HEK293 (cell line): ENCODE results near the gene ELF3.

Experiments
- CTCF ChIA-PET: fragments of 350-600 bp; formaldehyde crosslinking; extraction: SDS; loops from one replicate; lab custom pipeline; 2021; ENCODE audit warnings: antibody characterized with exemption; lab: Yijun Ruan, JAX
- POLR2A ChIA-PET: fragments of 300-600 bp; formaldehyde crosslinking; extraction: SDS; loops from one replicate; lab custom pipeline; 2020; ENCODE audit warnings: antibody characterized with exemption, inconsistent platforms; lab: Yijun Ruan, JAX
- H3K27ac ChIP-seq: fragments of 200-500 bp; sonication (Bioruptor generic); 2 replicates; pipeline ENCODE4 v1.5.1; 2014; ENCODE audit warnings: low read depth, low read length, control low read depth, inconsistent platforms; ENCODE audit errors: extremely low read depth
- H3K36me3 ChIP-seq, 2 experiments: fragments of 200-500 bp in 1 of 2; sonication (Bioruptor generic) in 1 of 2; 1 replicate in 1 of 2; 2 replicates in 1 of 2; pipeline ENCODE4 v1.5.1; 2014 to 2017; ENCODE audit warnings: inconsistent platforms in 2 of 2, low read length in 2 of 2; ENCODE audit not compliant: control insufficient read depth in 2 of 2, insufficient read depth in 1 of 2
- H3K4me1 ChIP-seq: fragments of 200-500 bp; sonication (Bioruptor generic); 2 replicates; pipeline ENCODE4 v1.5.1; 2014; ENCODE audit warnings: mild to moderate bottlenecking, low read length, inconsistent platforms; ENCODE audit not compliant: control insufficient read depth, insufficient read depth
- H3K4me3 ChIP-seq: 2 replicates; pipeline ENCODE4 v1.5.1; 2011; ENCODE audit warnings: low read depth, mild to moderate bottlenecking, control low read depth, low read length, moderate library complexity
- H3K9me3 ChIP-seq: fragments of 200-500 bp; sonication (Bioruptor generic); 2 replicates; pipeline ENCODE4 v1.5.1; 2014; ENCODE audit warnings: low read depth, low read length, inconsistent platforms; ENCODE audit not compliant: control insufficient read depth, insufficient read depth
- ATF2 ChIP-seq: fragments of 450-650 bp; formaldehyde crosslinking; IDR thresholded peaks from 2 replicates; pipeline ENCODE4 v1.5.1; 2016; ENCODE audit warnings: missing biosample characterization, missing genetic modification characterization, low read depth
- BCL11B ChIP-seq: fragments of 450-650 bp; formaldehyde crosslinking; IDR thresholded peaks from 2 replicates; pipeline ENCODE4 v1.5.1; 2016; ENCODE audit warnings: low read depth, missing biosample characterization, missing genetic modification characterization
- GLIS1 ChIP-seq: fragments of 450-650 bp; formaldehyde crosslinking; IDR thresholded peaks from 2 replicates; pipeline ENCODE4 v1.5.1; 2016; ENCODE audit warnings: missing biosample characterization, missing genetic modification characterization
- HOXC10 ChIP-seq: sonication (generic); formaldehyde crosslinking; IDR thresholded peaks from 2 replicates; pipeline ENCODE4 v1.8.1; 2023; ENCODE audit warnings: mild to moderate bottlenecking, missing genetic modification reagents
- KLF10 ChIP-seq: fragments of 450-650 bp; IDR thresholded peaks from 2 replicates; pipeline ENCODE4 v1.5.1; 2018; ENCODE audit warnings: missing biosample characterization, mild to moderate bottlenecking, missing genetic modification characterization
- OSR2 ChIP-seq: fragments of 450-650 bp; formaldehyde crosslinking; IDR thresholded peaks from 2 replicates; pipeline ENCODE4 v1.5.1; 2016; ENCODE audit warnings: missing biosample characterization, missing genetic modification characterization
- PRDM4 ChIP-seq: fragments of 450-650 bp; formaldehyde crosslinking; IDR thresholded peaks from 2 replicates; pipeline ENCODE4 v1.5.1; 2017; ENCODE audit warnings: missing biosample characterization, missing genetic modification characterization
- REST ChIP-seq: fragments of 450-650 bp; formaldehyde crosslinking; IDR thresholded peaks from 2 replicates; pipeline ENCODE4 v1.5.1; 2016; ENCODE audit warnings: missing biosample characterization, missing genetic modification characterization
- ZBTB1 ChIP-seq: fragments of 450-650 bp; formaldehyde crosslinking; IDR thresholded peaks from 2 replicates; pipeline ENCODE4 v1.5.1; 2016; ENCODE audit warnings: missing biosample characterization, missing genetic modification characterization
- ZBTB48 ChIP-seq: fragments of 450-650 bp; formaldehyde crosslinking; IDR thresholded peaks from 2 replicates; pipeline ENCODE4 v1.5.1; 2016; ENCODE audit warnings: missing biosample characterization, missing genetic modification characterization
- ZNF146 ChIP-seq: fragments of 450-650 bp; formaldehyde crosslinking; IDR thresholded peaks from 2 replicates; pipeline ENCODE4 v1.5.1; 2016; ENCODE audit warnings: missing biosample characterization, missing genetic modification characterization
- ZNF155 ChIP-seq: fragments of 450-650 bp; formaldehyde crosslinking; IDR thresholded peaks from 2 replicates; pipeline ENCODE4 v1.5.1; 2016; ENCODE audit warnings: missing biosample characterization, missing genetic modification characterization
- ZNF16 ChIP-seq: fragments of 450-650 bp; formaldehyde crosslinking; IDR thresholded peaks from 2 replicates; pipeline ENCODE4 v1.5.1; 2016; ENCODE audit warnings: low read depth, missing biosample characterization, missing genetic modification characterization
- ZNF211 ChIP-seq: fragments of 450-650 bp; formaldehyde crosslinking; IDR thresholded peaks from 2 replicates; pipeline ENCODE4 v1.5.1; 2016; ENCODE audit warnings: low read depth, missing biosample characterization, missing genetic modification characterization
- ZNF366 ChIP-seq: fragments of 450-650 bp; formaldehyde crosslinking; conservative IDR thresholded peaks from 2 replicates; pipeline ENCODE4 v1.5.1; 2016; ENCODE audit warnings: missing biosample characterization, missing genetic modification characterization
- ZNF398 ChIP-seq: fragments of 450-650 bp; formaldehyde crosslinking; IDR thresholded peaks from 2 replicates; pipeline ENCODE4 v1.5.1; 2017; ENCODE audit warnings: missing biosample characterization, missing genetic modification characterization
- ZNF513 ChIP-seq: fragments of 450-650 bp; IDR thresholded peaks from 2 replicates; pipeline ENCODE4 v1.5.1; 2018; ENCODE audit warnings: missing biosample characterization, missing genetic modification characterization
- ZNF580 ChIP-seq: fragments of 450-650 bp; formaldehyde crosslinking; IDR thresholded peaks from 2 replicates; pipeline ENCODE4 v1.5.1; 2016; ENCODE audit warnings: missing biosample characterization, missing genetic modification characterization
- ZNF585B ChIP-seq: fragments of 450-650 bp; formaldehyde crosslinking; IDR thresholded peaks from 2 replicates; pipeline ENCODE4 v1.5.1; 2016; ENCODE audit warnings: missing biosample characterization, missing genetic modification characterization
- ZNF629 ChIP-seq: fragments of 450-650 bp; formaldehyde crosslinking; IDR thresholded peaks from 2 replicates; pipeline ENCODE4 v1.5.1; 2017; ENCODE audit warnings: missing biosample characterization, missing genetic modification characterization
- ZNF704 ChIP-seq: fragments of 450-650 bp; formaldehyde crosslinking; IDR thresholded peaks from 2 replicates; pipeline ENCODE4 v1.5.1; 2016; ENCODE audit warnings: missing biosample characterization, missing genetic modification characterization
- ZNF791 ChIP-seq: fragments of 450-650 bp; formaldehyde crosslinking; IDR thresholded peaks from 2 replicates; pipeline ENCODE4 v1.5.1; 2016; ENCODE audit warnings: missing biosample characterization, missing genetic modification characterization

Gene ELF3

GRCh38 chr1:201968202-201968925, 42.0 kb upstream of the ELF3 start (continued):
- no peak for TF ChIP-seq ZNF211 (tag by site-specific recombination)
- TF ChIP-seq ZBTB48 (tag by site-specific recombination), result no peak

- no peak overlapping the region for H3K4me3 ChIP-seq
- ChIA-PET POLR2A (no interaction called here), CTCF (interaction anchor here (0.6 to 5.4 kb wide), 4 partner anchors 69 to 178 kb away, joined by 3 to 204 read pairs (median 10); no protein-coding TSS in a partner anchor)
- peaks cover 13% of the 10 kb centered on the region for H3K4me1 ChIP-seq
- peaks cover 25 to 45% of the 10 kb centered on the region in 2 experiments for H3K36me3 ChIP-seq
- no peaks in the 10 kb centered on the region for H3K9me3 ChIP-seq
- no peak overlapping the region for H3K27ac ChIP-seq
- no peak for TF ChIP-seq REST (tag by site-specific recombination)
- TF ChIP-seq ZNF629 (tag by site-specific recombination), result 0 out of 2 replicates have a peak, but pooled peaks have one; percentile 38
- no peak for TF ChIP-seq ZNF155
- peak; percentile 50 for TF ChIP-seq GLIS1 (tag by site-specific recombination)
- no peak for TF ChIP-seq PRDM4 (tag by site-specific recombination)
- TF ChIP-seq HOXC10 (CRISPR knock-in tag), result no peak
- no peak for TF ChIP-seq ZNF580 (tag by site-specific recombination)
- TF ChIP-seq ZNF366 (tag by site-specific recombination), result peak; percentile 32; the same call in 1 of the 2 replicates
- no peak for TF ChIP-seq ZNF791
- no peak for TF ChIP-seq KLF10 (tag by site-specific recombination)
- no peak for TF ChIP-seq ZNF585B (tag by site-specific recombination)
- TF ChIP-seq ZNF146 (tag by site-specific recombination), result peak; percentile 86
- no peak for TF ChIP-seq ZNF513 (tag by site-specific recombination)
- TF ChIP-seq OSR2 (tag by site-specific recombination), result peak; percentile 42; the same call in 1 of the 2 replicates
- no peak for TF ChIP-seq ATF2 (tag by site-specific recombination)
- TF ChIP-seq ZNF704 (tag by site-specific recombination), result no peak
- TF ChIP-seq ZNF398 (tag by site-specific recombination), result no peak
- TF ChIP-seq ZNF16, result no peak
- TF ChIP-seq BCL11B (tag by site-specific recombination), result no peak
- no peak for TF ChIP-seq ZBTB1 (tag by site-specific recombination)
These were observed 39.8 kb upstream of the ELF3 start for GRCh38 chr1:201970334-201971159.
